Subcutaneous adipose tissue (tissue), 4 donors: ENCODE data around the gene CTIF. TPM values are rescaled to one million over a fixed set of nuclear protein-coding genes. Genes with fewer than 3 reads are reported as not detected.

Experiments used
- CTCF ChIP-seq: fragments of 450-650 bp; IDR thresholded peaks from one replicate; pipeline ENCODE4 v1.5.1; 2016; ENCODE audit warnings: low read depth, mild to moderate bottlenecking, control low read depth, antibody characterized with exemption, moderate library complexity
- total RNA-seq, 4 donors: library from RNA; depleted of rRNA; stranded (reverse); fragments of >200 nt; gene quantifications; one replicate each; pipeline ENCODE4 v1.1.0, GENCODE V29; 2016

The CTIF gene
- total RNA-seq, 4 donors from 2014 or later, result 41.0 to 195 (median 78.3) TPM

DNA sequence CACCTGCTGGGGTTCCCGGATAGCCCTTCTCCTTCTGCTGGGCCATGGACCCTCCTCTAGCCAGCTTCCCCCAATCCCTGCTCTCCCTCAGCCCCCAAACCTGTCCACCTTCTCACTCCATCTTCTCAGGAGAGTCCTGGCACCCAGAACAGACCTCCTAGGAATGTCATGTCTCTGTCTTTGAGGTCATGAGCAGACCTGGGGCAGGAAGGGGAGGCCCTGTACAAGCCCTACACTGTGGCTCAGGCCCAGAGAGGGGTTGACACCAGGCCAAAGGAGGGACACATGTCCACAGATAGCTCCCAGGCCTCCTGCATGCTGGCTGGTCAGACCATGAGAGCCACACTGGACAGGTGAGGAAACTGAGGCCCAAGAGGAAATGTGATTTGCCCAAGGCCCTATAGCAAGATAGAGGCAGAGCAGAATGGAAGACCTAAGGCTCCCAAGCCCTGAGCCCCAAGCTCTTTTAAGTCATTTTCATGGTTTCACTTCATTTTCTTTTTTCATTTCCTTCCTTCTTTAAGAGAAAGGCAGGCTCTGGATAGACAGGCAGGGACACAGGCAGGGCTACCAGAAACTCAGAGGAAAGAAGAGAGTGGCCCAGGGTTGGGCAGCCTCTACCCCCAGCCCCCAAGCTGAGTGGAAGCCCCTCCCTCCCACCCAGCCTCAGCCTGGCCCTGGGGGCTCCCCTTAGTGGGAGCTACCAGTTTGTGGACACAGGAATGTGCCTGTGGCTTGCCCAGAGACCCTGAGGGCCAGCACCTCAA, 252.2 kb downstream of the CTIF start:
- no peak for TF ChIP-seq CTCF

DNA sequence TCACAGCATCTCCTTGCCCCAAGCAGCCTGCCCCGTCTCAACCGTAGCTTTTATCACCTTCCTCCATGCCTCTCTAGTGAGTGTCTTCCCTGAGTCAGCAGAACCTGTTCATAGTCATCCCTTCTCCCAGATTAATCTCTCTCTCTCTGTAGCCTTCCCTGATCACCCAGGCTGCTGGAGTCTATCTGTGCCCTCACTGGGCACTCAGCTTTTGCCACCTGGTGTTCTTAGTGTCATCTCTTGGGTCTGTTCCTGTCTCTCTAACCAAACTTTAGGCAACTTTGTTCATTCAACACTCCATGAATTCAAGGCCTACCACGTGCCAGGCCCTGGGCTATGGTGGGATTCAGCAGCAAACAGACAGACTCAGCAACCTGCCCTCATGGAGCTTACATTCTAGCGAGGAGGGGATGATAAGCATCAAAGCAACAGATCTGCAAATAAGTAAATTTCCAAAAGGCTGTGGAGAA, 252.8 kb downstream of the CTIF start:
- no peak for TF ChIP-seq CTCF

DNA sequence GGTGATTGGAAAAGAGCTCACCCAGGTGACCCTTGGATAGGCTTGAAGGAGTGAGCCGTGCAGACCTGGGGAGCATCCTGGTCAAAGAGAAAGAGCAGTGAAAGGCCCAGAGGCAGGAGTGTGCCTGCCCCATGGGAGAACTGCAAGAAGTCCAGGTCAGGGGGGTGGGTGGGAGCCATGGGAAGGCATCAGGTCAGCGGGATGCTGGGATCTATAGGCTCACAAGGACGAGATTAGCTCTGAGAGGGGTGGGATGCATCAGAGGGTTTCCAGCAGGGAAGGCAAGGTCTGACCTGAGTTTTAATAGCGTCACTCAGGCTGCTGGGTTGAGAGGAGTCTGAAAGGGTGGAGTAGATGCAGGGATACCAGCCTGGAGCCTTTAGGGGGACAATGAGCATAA, 253.3 kb downstream of the CTIF start:
- no peak for TF ChIP-seq CTCF

DNA sequence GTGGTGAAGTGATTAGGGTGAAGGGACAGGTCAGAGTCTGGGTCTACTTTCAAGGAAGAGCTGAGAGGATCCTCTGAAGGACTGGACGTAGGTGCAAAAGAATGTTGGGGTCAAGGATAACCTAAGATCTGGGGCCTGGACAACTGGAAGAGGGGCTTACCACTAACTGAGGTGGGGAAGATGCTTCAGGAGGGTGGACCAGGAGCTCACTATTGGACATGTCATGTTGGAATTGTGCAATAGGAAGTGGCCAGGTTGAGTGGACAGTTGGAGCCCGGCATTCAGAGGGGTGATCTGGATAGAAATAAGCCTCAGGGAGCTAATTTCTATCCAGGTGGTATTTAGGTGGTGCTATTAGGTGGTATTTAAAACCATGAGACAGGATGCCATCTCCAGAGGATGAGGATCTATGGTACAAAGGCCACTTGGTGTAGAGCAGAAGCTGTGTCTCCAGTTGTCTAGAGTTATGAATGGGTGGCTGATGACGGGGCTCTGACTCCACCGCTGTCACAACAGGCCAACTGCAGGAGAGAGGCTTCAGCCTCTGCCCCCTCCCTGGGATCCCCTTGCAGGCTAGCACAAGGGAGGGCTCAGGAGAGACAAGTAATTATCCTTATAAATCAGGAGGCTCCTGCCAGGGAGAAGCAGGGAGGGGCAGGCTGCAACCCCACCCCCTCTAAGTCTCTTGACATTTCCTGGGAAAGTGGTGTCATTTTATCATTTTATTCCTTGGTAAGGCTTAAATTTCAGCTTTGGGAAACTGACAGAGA, 254.0 kb downstream of the CTIF start:
- no peak for TF ChIP-seq CTCF

DNA sequence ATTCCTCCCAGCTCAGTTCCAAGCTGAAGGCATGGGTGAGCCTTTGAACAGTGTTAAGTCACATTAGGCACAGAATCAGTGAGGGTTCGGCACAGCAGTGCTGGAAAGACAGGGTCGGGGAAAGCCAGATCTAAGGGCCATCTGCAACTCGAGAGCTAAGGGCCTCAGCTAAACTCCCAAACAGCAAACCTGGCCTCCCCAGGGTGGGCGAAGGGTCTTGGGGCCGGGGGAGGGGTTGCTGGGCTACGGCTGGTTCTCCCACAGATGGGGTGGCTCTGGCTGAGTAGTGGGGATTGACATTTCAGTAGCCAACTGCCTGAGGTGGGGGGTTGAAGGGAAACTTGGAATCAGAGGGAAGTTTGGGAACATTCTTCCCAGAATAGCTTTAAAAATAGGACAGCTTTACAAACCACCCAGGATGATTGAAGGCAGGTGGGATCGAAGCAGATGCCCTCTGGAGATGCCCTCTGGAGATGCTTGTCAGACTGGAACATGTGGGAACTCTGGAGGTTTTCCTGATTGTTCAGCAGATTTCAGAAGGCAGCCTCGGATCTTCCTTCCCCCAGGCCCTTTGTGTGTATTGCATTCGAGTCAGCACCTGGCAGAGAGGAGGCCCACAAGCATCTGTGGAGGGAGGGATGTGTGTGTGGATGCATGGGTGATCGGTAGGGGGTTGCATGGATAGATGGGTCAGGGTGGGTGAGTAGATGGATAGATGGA, 255.6 kb downstream of the CTIF start:
- TF ChIP-seq CTCF, result no peak

- TF ChIP-seq CTCF, result no peak
Observed at GRCh38 chr18:48795696-48796095, 256.9 kb downstream of the CTIF start.
